Hepatocyte (in vitro differentiated cells): ENCODE results near the gene ATP2C2. TPM values are rescaled to one million over a fixed set of nuclear protein-coding genes. Genes with fewer than 3 reads are reported as not detected.
A peak's percentile ranks its signal among the peaks of the same experiment; 100 is the strongest.

Experiments used
- DNase-seq: peaks from one replicate; pipeline ENCODE4 v3.0.0-alpha.2; 2016; ENCODE audit warnings: low spot score
- H2AFZ ChIP-seq: fragments of 200-600 bp; sonication (generic); 2 replicates; pipeline ENCODE4 v1.6.0; 2016; ENCODE audit warnings: antibody characterized with exemption, mild to moderate bottlenecking
- H3K27ac ChIP-seq: fragments of 200-600 bp; sonication (generic); 2 replicates; pipeline ENCODE4 v1.5.1; 2016; ENCODE audit warnings: mild to moderate bottlenecking
- H3K27me3 ChIP-seq: fragments of 200-600 bp; sonication (generic); 2 replicates; pipeline ENCODE4 v1.6.1; 2016
- H3K36me3 ChIP-seq: fragments of 200-600 bp; sonication (generic); replicated peaks from 2 replicates; pipeline ENCODE4 v1.5.1; 2016; ENCODE audit warnings: low read depth; ENCODE audit not compliant: insufficient read depth
- H3K4me1 ChIP-seq: fragments of 200-600 bp; sonication (generic); 2 replicates; pipeline ENCODE4 v1.5.1; 2016; ENCODE audit warnings: mild to moderate bottlenecking, moderate library complexity; ENCODE audit not compliant: insufficient read depth
- H3K4me2 ChIP-seq: fragments of 200-600 bp; sonication (generic); 2 replicates; pipeline ENCODE4 v1.6.0; 2016
- H3K4me3 ChIP-seq: fragments of 200-600 bp; sonication (generic); 2 replicates; pipeline ENCODE4 v1.5.1; 2016; ENCODE audit warnings: mild to moderate bottlenecking
- H3K79me2 ChIP-seq: fragments of 200-600 bp; sonication (generic); 2 replicates; pipeline ENCODE4 v1.6.0; 2017; ENCODE audit warnings: mild to moderate bottlenecking
- H3K9me2 ChIP-seq: fragments of 200-600 bp; sonication (generic); replicated peaks from 2 replicates; pipeline ENCODE4 v1.6.0; 2017; ENCODE audit warnings: mild to moderate bottlenecking; ENCODE audit not compliant: insufficient read depth
- H3K9me3 ChIP-seq: fragments of 200-600 bp; sonication (generic); 2 replicates; pipeline ENCODE4 v1.5.1; 2016; ENCODE audit warnings: low read depth, mild to moderate bottlenecking
- H4K20me1 ChIP-seq: fragments of 200-600 bp; sonication (generic); 2 replicates; pipeline ENCODE4 v1.6.0; 2016; ENCODE audit warnings: mild to moderate bottlenecking; ENCODE audit not compliant: insufficient read depth, poor library complexity, severe bottlenecking
- CTCF ChIP-seq: fragments of 200-600 bp; sonication (generic); IDR thresholded peaks from 2 replicates; pipeline ENCODE4 v1.5.1; 2016; ENCODE audit warnings: antibody characterized with exemption, mild to moderate bottlenecking; ENCODE audit not compliant: poor library complexity
- EZH2 ChIP-seq: fragments of 200-600 bp; sonication (generic); IDR thresholded peaks from 2 replicates; pipeline ENCODE4 v1.6.1; 2016; ENCODE audit warnings: antibody characterized with exemption, mild to moderate bottlenecking, borderline replicate concordance
- EZH2phosphoT487 ChIP-seq: fragments of 200-600 bp; sonication (generic); IDR thresholded peaks from one replicate; pipeline ENCODE4 v1.6.1; 2018; ENCODE audit warnings: antibody characterized with exemption, mild to moderate bottlenecking, low read depth, moderate library complexity; ENCODE audit not compliant: unreplicated experiment, severe bottlenecking
- WGBS: methylation state at CpG from one replicate; pipeline ENCODE4 v1.1.6; 2016; ENCODE audit warnings: low lambda C conversion rate; ENCODE audit errors: missing lambda C conversion rate; 5-methylcytosine and 5-hydroxymethylcytosine counted together
- polyA plus RNA-seq: library from polyadenylated mRNA; unstranded; fragments of >200 nt; fragmentation: Nextera tagmentation; extraction: Ambion mirVana; gene quantifications from 2 replicates; pipeline ENCODE4 v1.2.1, GENCODE V29; 2016
- total RNA-seq: library from RNA; depleted of rRNA; stranded (reverse); fragments of >200 nt; gene quantifications from 2 replicates; pipeline ENCODE4 v1.2.3, GENCODE V29; 2014

Gene ATP2C2
- total and polyA plus RNA-seq, 2 experiments from 2014 or later: 6.0 to 6.8 TPM

GRCh38 chr16:84497418-84498222 lies 129.3 kb downstream of the ATP2C2 start:
- peaks cover 11% of the 10 kb centered on the region for H3K36me3 ChIP-seq
- H2AFZ ChIP-seq: no peak overlapping the region
- H3K4me3 ChIP-seq: no peak overlapping the region
- WGBS: 87% methylated on average over 18 of the region's 18 CpGs
- H3K79me2 ChIP-seq: peaks cover 2% of the 10 kb centered on the region
- no peaks in the 10 kb centered on the region for H3K9me2 ChIP-seq
- H3K27me3 ChIP-seq: no peaks in the 10 kb centered on the region
- TF ChIP-seq CTCF (no peak), EZH2phosphoT487 (no peak), EZH2 (no peak)
- H4K20me1 ChIP-seq: no peaks in the 10 kb centered on the region
- peaks cover 5% of the 10 kb centered on the region for H3K4me1 ChIP-seq
- no peak for DNase-seq
- peaks cover 17% of the 10 kb centered on the region for H3K9me3 ChIP-seq
- no peak overlapping the region for H3K27ac ChIP-seq
- no peak overlapping the region for H3K4me2 ChIP-seq

GRCh38 chr16:84498223-84498610 lies 129.9 kb downstream of the ATP2C2 start:
- peaks cover 5% of the 10 kb centered on the region for H3K4me1 ChIP-seq
- peaks cover 5% of the 10 kb centered on the region for H3K79me2 ChIP-seq
- no peak overlapping the region for H3K4me3 ChIP-seq
- H4K20me1 ChIP-seq: no peaks in the 10 kb centered on the region
- peaks cover 8% of the 10 kb centered on the region for H3K36me3 ChIP-seq
- no peak overlapping the region for H3K4me2 ChIP-seq
- WGBS: 100% methylated on average over 2 of the region's 2 CpGs
- no peak for TF ChIP-seq EZH2phosphoT487
- TF ChIP-seq CTCF: no peak
- no peak for TF ChIP-seq EZH2
- no peaks in the 10 kb centered on the region for H3K27me3 ChIP-seq
- no peak overlapping the region for H3K27ac ChIP-seq
- H3K9me2 ChIP-seq: no peaks in the 10 kb centered on the region
- no peak for DNase-seq
- H3K9me3 ChIP-seq: peaks cover 12% of the 10 kb centered on the region
- H2AFZ ChIP-seq: no peak overlapping the region

GRCh38 chr16:84498859-84499620 lies 130.7 kb downstream of the ATP2C2 start:
- TF ChIP-seq EZH2 (no peak), CTCF (no peak), EZH2phosphoT487 (no peak)
- Histone ChIP-seq H3K9me3 (peaks cover 4% of the 10 kb centered on the region), H3K4me3 (no peak overlapping the region), H3K27ac (no peak overlapping the region), H3K79me2 (peaks cover 12% of the 10 kb centered on the region), H4K20me1 (no peaks in the 10 kb centered on the region), H2AFZ (no peak overlapping the region), H3K36me3 (peaks cover 8% of the 10 kb centered on the region), H3K4me2 (no peak overlapping the region), H3K9me2 (no peaks in the 10 kb centered on the region), H3K27me3 (no peaks in the 10 kb centered on the region), H3K4me1 (peaks cover 5% of the 10 kb centered on the region)
- 85% methylated on average over 13 of the region's 13 CpGs for WGBS
- DNase-seq: peak; percentile 5
